Measurements from ENCODE around the gene EIF2B5.

EIF2B5 gene

GRCh38 chr3:184174284-184174645 lies 39.1 kb downstream of the EIF2B5 start:
- DNase-seq (ENCODE audit: low read depth): no peak

- DNase-seq (ENCODE audit: low read depth): peak; percentile 99
These were observed 39.7 kb downstream of the EIF2B5 start, which contains the start of gene AP2M1 for GRCh38 chr3:184174646-184175492. Gene AP2M1 (plus strand): TSS chr3:184174855. CDS start chr3:184176994, 2,139 bp downstream.

- no peak for DNase-seq (ENCODE audit: low read depth)
These were observed 40.3 kb downstream of the EIF2B5 start for GRCh38 chr3:184175506-184175905.

- no peak for DNase-seq (ENCODE audit: low read depth)
These were observed 40.8 kb downstream of the EIF2B5 start for GRCh38 chr3:184175981-184176376.

GRCh38 chr3:184176377-184177330 lies 41.5 kb downstream of the EIF2B5 start:
- DNase-seq (ENCODE audit: low read depth): no peak

GRCh38 chr3:184177331-184177731 lies 42.2 kb downstream of the EIF2B5 start:
- DNase-seq (ENCODE audit: low read depth): no peak

- DNase-seq (ENCODE audit: low read depth): no peak
These were observed 42.7 kb downstream of the EIF2B5 start for GRCh38 chr3:184177767-184178306.

- DNase-seq (ENCODE audit: low read depth): no peak
These were observed 43.5 kb downstream of the EIF2B5 start for GRCh38 chr3:184178521-184179138.

- DNase-seq (ENCODE audit: low read depth): no peak
These were observed 45.0 kb downstream of the EIF2B5 start for GRCh38 chr3:184180165-184180564.

- no peak for DNase-seq (ENCODE audit: low read depth)
These were observed 46.4 kb downstream of the EIF2B5 start for GRCh38 chr3:184181596-184181995.

GRCh38 chr3:184183679-184184078 lies 48.5 kb downstream of the EIF2B5 start:
- no peak for DNase-seq (ENCODE audit: low read depth)

- DNase-seq (ENCODE audit: low read depth): no peak
These were observed 49.5 kb downstream of the EIF2B5 start for GRCh38 chr3:184184546-184185230.

GRCh38 chr3:184185461-184186183 lies 50.5 kb downstream of the EIF2B5 start:
- DNase-seq (ENCODE audit: low read depth): peak; percentile 100

GRCh38 chr3:184186184-184186901 lies 51.2 kb downstream of the EIF2B5 start, which contains the start of gene ABCF3:
Gene ABCF3 (plus strand): TSS chr3:184186199. CDS start chr3:184186208, 9 bp downstream.
- no peak for DNase-seq (ENCODE audit: low read depth)

- DNase-seq (ENCODE audit: low read depth): no peak
These were observed 51.7 kb downstream of the EIF2B5 start for GRCh38 chr3:184186902-184187207.

- no peak for DNase-seq (ENCODE audit: low read depth)
These were observed 52.9 kb downstream of the EIF2B5 start for GRCh38 chr3:184188080-184188479.

- DNase-seq (ENCODE audit: low read depth): no peak
These were observed 54.3 kb downstream of the EIF2B5 start for GRCh38 chr3:184189421-184189820.

- no peak for DNase-seq (ENCODE audit: low read depth)
These were observed 57.7 kb downstream of the EIF2B5 start for GRCh38 chr3:184192889-184193288.

- no peak for DNase-seq (ENCODE audit: low read depth)
These were observed 58.9 kb downstream of the EIF2B5 start for GRCh38 chr3:184193991-184194539.

All from activated T-helper 1 cell treated with Interleukin-2 at 50 U/mL for 16 hours (primary cell).